DLD1 (cell line): ENCODE results near the gene PRKCH.

Experiments
- in situ Hi-C: cut with HindIII; loops from 2 replicates; pipeline ENCODE4 v1.10.0; 2017; ENCODE audit warnings: low sequenced_read_pairs

PRKCH gene

DNA sequence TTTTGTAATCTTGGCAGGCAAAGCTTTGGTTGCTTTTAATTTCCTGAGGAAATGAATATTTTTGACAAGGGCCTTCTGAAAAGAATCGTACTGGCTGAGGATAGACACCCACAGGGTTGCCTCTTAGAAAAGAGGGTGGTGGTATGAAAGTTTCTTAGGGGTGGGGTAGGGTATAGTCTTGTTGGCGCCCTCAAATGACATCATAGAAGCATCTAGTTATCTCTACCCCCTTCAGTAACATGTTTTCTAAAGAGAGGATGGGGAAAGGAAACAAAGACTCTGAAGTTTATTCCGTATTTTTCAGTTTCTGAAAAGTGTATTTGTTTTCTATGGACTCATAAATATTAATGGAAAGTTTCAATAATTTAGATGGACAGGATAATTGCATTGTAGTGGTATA, 13.7 kb downstream of the PRKCH start:
- in situ Hi-C loops = no loop called here

DNA sequence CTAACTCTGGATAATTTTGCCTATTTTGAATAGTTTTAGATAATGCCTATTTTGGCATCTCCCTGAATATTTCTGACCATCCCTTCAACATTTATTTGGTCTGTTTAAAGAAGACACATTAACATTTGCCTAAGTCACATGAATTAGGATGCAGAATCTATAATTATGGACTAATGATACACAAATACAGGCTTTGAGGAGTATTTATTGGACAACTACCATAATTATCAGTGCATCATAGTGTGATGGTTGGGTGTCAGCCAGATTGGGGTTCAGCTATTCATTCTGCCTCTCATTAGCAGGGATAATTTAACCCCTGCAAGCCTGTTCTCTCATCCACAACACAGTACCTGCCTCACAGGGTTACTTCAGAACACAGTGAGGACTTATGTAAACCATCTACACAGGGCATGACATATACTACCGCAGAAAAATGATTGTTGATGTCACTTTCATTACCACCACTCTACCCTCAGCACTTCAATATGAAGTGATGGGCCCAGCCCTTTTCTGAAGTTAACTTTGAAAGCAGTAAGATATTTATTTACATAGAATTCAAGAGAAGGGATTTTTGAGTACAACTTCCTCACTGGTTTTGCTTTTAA, 14.4 kb downstream of the PRKCH start:
- in situ Hi-C loops = no loop called here

DNA sequence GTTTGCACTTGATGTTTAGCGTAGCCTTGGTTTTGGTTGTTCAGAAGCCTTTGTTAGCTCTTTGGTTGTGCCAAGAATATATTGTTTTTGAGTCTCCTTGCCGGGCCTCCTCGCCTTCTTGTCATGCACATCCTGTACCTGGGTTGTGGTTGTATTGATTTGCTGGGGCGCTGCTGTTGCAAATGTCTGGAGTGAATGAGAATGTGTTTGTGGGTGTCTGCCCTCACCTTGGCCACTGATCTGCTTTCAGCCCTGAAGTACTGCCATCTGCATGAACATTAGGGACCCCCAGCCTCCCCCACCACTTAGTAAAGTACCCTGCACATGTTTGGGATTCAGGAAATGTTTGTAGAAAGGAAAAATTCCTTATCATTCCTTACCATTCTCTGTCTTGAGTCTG, 16.5 kb downstream of the PRKCH start:
- in situ Hi-C loops = no loop called here

GRCh38 chr14:61338457-61338856, 17.1 kb downstream of the PRKCH start:
- in situ Hi-C loops = no loop called here

DNA sequence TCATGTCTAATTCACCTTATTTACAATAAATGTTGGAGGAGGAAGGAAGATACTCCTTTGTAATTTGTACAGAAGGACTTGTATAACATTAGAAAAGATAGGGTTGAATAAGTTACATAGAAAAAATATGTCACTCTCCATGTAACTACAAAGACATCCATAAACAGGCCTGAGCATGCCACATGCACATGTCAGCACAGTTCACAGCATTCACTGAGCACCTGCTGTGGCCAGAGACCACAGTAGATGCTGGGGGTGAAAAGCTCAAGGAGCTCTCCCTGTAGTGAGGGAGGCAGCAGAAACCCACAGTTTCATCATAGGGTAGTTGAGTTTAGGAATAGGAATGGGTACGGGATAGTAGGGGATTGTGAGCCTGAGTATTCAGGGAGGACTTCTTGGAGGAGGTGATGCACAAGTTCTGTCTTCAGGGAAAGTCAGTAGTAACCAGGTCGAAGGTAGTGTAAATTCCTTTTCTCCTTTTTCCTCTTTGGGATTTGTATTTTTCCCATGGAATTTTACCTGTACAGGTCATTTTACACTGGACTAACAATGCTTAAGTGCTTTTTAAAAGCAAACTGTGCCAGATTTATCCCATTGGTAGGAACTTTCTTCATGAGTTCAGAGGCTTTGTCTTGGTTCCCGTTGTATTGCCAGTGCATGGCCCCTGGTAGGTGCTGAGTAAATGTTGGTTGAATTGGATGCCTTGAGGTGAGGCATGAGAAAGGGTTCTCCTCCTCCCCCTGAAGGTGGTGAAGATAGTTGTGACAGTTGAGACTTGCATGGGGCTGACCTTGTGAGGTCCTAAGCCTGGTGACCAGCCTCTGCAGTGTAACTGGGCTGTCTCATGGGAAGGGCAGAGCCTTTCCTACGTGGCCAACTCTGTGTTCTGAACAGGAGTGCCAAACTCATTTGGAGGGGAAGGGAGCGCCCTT, 20.2 kb downstream of the PRKCH start:
- in situ Hi-C loops = no loop called here

DNA sequence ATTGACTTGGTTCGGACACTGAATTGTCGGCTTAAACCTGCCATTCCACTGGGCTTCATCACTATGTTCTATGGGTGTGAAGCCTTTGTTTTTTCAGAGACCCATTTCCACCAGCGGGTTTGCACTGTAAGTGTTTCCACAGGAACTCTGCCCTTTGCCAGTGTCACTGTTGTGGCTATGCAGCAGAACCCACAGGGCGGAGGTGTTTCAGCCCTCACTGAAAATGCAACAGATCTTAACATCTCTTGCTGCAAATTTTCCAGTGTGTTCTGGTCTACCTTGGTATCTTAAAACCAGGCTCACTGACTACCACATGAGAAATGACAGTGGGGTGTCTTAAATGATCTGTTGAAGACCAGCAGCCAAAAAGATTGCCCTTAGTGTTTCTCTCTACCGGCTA, 21.1 kb downstream of the PRKCH start:
- in situ Hi-C loops = no loop called here

GRCh38 chr14:61342932-61343331, 21.6 kb downstream of the PRKCH start:
- in situ Hi-C loops = no loop called here

DNA sequence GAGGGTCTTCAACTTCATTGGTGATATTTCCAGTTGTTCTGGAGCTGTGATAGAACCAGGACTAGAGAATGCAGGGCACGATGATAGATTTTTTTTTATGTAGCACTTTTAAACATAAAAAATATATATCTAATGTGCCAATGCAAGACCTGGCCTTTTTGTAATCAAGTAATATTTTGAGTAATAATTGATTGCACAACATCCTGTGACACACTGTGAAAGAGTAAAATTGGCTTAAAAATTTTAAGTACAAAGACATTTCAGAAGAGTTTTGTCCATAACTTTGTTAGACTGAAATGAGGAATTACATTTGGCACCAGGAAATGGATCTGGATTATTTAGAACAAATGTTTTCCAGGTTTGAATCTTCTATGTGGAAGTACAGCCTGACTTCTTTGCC, 22.1 kb downstream of the PRKCH start:
- in situ Hi-C loops = no loop called here

DNA sequence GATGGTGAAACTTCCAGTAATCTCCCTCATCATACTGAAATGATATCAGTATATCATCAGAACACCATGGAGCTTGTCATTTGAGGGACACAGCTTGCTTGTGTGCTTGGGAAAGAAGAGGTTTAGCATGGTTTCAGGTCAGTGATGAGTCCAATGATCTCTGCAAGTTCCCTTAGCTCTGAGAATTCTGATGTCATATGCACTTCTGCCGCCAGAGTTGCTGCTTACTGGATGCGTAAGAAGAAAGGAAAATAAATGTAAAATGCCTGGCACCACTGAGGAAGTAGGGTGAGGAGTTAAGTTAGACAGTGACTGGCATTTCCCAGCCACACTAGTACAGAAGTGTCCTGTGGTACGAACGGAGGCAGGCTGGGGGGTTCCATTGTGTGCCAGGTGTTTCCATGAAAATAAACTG, 22.6 kb downstream of the PRKCH start:
- in situ Hi-C loops = no loop called here

- in situ Hi-C loops = no loop called here
Measured at GRCh38 chr14:61344437-61345150, 23.2 kb downstream of the PRKCH start.

GRCh38 chr14:61345151-61345482, 23.7 kb downstream of the PRKCH start:
- in situ Hi-C loops = no loop called here

DNA sequence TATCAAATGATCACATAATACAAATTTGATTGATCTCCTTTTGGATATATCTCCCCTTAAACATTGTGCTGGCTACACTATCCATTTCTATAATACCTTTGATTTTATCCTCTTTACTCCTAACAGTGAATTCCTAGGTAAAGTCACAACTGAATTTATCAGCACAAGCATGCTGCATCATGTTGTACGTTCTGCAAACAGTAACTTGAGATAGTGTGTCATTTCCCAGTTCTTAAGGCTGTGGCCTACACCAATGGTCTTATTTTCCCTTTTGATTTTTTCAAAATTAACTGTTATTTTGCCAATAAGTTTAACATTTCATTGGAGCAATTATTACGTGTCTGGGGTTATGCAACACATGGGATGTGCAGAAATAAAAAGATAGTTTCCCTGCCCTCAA, 24.8 kb downstream of the PRKCH start:
- in situ Hi-C loops = no loop called here

DNA sequence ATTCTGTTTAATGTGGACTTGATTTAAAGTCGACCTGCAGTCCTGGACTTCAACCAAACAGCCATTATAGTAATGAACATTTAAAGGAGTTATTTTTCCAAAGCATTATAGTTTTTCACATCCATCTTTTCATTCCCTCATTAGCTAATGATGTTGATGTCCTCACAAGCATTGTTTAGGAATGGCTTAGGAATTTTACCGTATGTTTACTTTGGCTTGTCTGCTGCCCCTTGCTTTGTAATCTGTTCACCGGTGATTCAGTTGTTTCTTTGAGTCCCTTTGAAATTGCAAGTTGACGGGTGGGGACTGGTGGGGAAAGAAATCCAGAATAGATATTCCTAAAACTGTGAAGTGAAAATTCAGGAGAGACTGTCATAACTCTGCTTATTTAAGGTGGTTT, 25.4 kb downstream of the PRKCH start:
- in situ Hi-C loops = no loop called here

GRCh38 chr14:61347826-61348443, 26.6 kb downstream of the PRKCH start:
- in situ Hi-C loops = no loop called here

DNA sequence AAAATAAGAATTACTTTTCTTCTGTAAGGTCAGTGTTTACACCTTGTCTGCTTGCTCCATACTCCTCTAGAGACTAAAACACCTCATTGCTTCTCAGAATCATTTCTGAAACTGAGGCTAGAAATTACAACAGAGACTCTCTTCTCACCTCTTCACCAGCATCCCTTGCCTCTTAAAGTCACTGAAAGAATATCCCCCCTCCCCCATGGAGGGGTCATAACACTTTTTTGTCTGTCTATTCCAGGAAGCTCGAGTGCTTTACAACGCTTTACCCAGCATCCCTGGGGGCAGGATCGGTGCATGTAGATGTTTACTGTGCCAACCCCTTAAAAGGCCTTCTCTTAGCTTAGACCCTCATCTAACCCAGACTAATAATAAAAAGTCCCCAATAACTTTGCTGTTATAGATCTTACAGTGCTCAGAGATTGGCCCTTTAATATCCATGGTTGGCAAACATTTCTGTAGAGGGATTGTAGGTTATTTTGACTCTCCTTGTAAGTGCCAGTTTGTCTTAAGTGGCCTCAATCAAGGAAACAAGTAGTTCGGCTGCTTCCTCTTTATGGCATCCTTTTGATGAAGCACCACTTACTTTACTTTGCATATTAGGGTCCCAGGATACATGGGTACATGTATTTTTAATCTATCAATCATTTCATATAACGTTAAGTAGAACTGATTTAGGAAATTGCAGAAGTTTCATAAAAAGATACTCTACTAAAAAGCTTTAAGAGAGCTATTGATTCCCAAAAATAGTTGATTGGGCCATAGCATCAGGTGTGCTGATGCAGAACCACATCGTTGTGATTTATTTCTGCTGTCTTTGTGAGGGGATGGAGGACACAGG, 29.3 kb downstream of the PRKCH start:
- in situ Hi-C loops = no loop called here

GRCh38 chr14:61351477-61351876, 30.1 kb downstream of the PRKCH start:
- in situ Hi-C loops = no loop called here

GRCh38 chr14:61355892-61356325, 34.5 kb downstream of the PRKCH start:
- in situ Hi-C loops = no loop called here

GRCh38 chr14:61357123-61357522, 35.7 kb downstream of the PRKCH start:
- in situ Hi-C loops = no loop called here

- in situ Hi-C loops = no loop called here
Measured at GRCh38 chr14:61358554-61359226, 37.3 kb downstream of the PRKCH start.
